K562 (cell line): ENCODE measurements around the gene MDM1. TPM values are rescaled to one million over a fixed set of nuclear protein-coding genes. Genes with fewer than 3 reads are reported as not detected.

Experiments
- ATAC-seq: fragments of 200-7000 bp; cut with Tn5 transposase; 3 replicates; pipeline ENCODE4 v1.9.1; 2020; ENCODE audit warnings: moderate library complexity
- BruUV-seq: library from RNA; stranded (reverse); fragments of 400-500 nt; replicated peaks from 2 replicates; lab custom pipeline; 2021; lab: Mats Ljungman, UMichigan
- CTCF ChIA-PET: fragments of 300-600 bp; formaldehyde crosslinking; extraction: SDS; loops from one replicate; lab custom pipeline; 2021; ENCODE audit warnings: low intra/inter-chr PET ratio; lab: Yijun Ruan, JAX
- POLR2A ChIA-PET: fragments of 300-600, 350-650 bp; sonication (Branson Sonifier 250); formaldehyde crosslinking; extraction: SDS; loops from one replicate; lab custom pipeline; 2021; ENCODE audit warnings: antibody characterized with exemption, inconsistent platforms; lab: Yijun Ruan, JAX
- DNase-seq, 4 experiments: peaks; one replicate each; pipeline versions ENCODE4 v3.0.0 to v3.0.0-alpha.2; 2011 to 2018; ENCODE audit warnings: low spot score in 3 of 4, mixed read lengths in 3 of 4; ENCODE audit errors: extremely low read depth in 1 of 4
- FAIRE-seq: peaks from 2 replicates; lab custom pipeline; 2011; peaks lifted over from hg19 to GRCh38; lab: Jason Lieb, UNC
- H2AFZ ChIP-seq: 2 replicates; pipeline ENCODE4 v1.6.0; 2011; ENCODE audit warnings: low read depth, low read length, control low read depth, inconsistent platforms
- H3K27ac ChIP-seq: fragments of 200-600 bp; 3 replicates; pipeline ENCODE4 v1.8.0; 2011; ENCODE audit warnings: low read depth, mild to moderate bottlenecking, control low read depth, inconsistent platforms, low read length, moderate library complexity, mixed read lengths; ENCODE audit errors: extremely low read depth
- H3K27me3 ChIP-seq, 2 experiments: fragments of 300-600 bp in 1 of 2; 2 replicates in 1 of 2; 3 replicates in 1 of 2; pipeline versions ENCODE4 v1.6.0 to v1.8.0; 2011; ENCODE audit warnings: inconsistent platforms in 2 of 2, low read length in 2 of 2, mild to moderate bottlenecking in 1 of 2, mixed read lengths in 1 of 2, moderate library complexity in 1 of 2; ENCODE audit not compliant: control insufficient read depth in 2 of 2, insufficient read depth in 2 of 2
- H3K36me3 ChIP-seq: fragments of 300-600 bp; 3 replicates; pipeline ENCODE4 v1.8.0; 2011; ENCODE audit warnings: mild to moderate bottlenecking, low read length, inconsistent platforms; ENCODE audit not compliant: control insufficient read depth, insufficient read depth
- H3K4me1 ChIP-seq, 2 experiments: fragments of 200-600 bp in 1 of 2; replicated peaks in 1 of 2; 2 replicates in 1 of 2; 3 replicates in 1 of 2; pipeline versions ENCODE4 v1.5.1 to v1.8.0; 2011; ENCODE audit warnings: inconsistent platforms in 2 of 2, low read length in 2 of 2, mild to moderate bottlenecking in 1 of 2, mixed read lengths in 1 of 2, moderate library complexity in 1 of 2; ENCODE audit not compliant: control insufficient read depth in 2 of 2, insufficient read depth in 2 of 2
- H3K4me2 ChIP-seq: 2 replicates; pipeline ENCODE4 v1.6.1; 2011; ENCODE audit warnings: low read length, control low read depth, inconsistent platforms, mixed read lengths; ENCODE audit not compliant: insufficient read depth
- H3K4me3 ChIP-seq: fragments of 200-600 bp; sonication (generic), shearing (Covaris generic); 2 replicates; pipeline ENCODE4 v1.5.1; 2016; ENCODE audit warnings: control low read depth, inconsistent platforms
- H3K79me2 ChIP-seq: fragments of 200-600 bp; 3 replicates; pipeline ENCODE4 v1.8.0; 2011; ENCODE audit warnings: low read length, inconsistent platforms; ENCODE audit not compliant: control insufficient read depth, insufficient read depth
- H3K9ac ChIP-seq, 2 experiments: 2 replicates each; pipeline versions ENCODE4 v1.6.0 to v1.6.1; 2011; ENCODE audit warnings: low read depth in 2 of 2, low read length in 2 of 2, control low read depth in 1 of 2, inconsistent platforms in 1 of 2, mild to moderate bottlenecking in 1 of 2, mixed read lengths in 1 of 2; ENCODE audit not compliant: insufficient read depth in 1 of 2
- H3K9me1 ChIP-seq: one replicate; pipeline ENCODE4 v1.6.0; 2011; ENCODE audit warnings: inconsistent platforms, mild to moderate bottlenecking, low read length, moderate library complexity; ENCODE audit not compliant: control insufficient read depth, insufficient read depth
- H3K9me3 ChIP-seq: replicated peaks from 2 replicates; pipeline ENCODE4 v1.5.1; 2011; ENCODE audit warnings: low read depth, low read length, inconsistent platforms; ENCODE audit not compliant: control insufficient read depth, insufficient read depth
- H4K20me1 ChIP-seq: replicated peaks from 2 replicates; pipeline ENCODE4 v1.6.1; 2011; ENCODE audit warnings: low read length, inconsistent platforms, mixed read lengths; ENCODE audit not compliant: control insufficient read depth, insufficient read depth
- CREM ChIP-seq: IDR thresholded peaks from 2 replicates; pipeline ENCODE4 v1.6.1; 2014; ENCODE audit warnings: antibody characterized with exemption, low read depth
- EP400 ChIP-seq: fragments of 450-650 bp; IDR thresholded peaks from 2 replicates; pipeline ENCODE4 v1.6.1; 2017; ENCODE audit warnings: antibody characterized with exemption, mild to moderate bottlenecking, moderate library complexity
- KHSRP ChIP-seq: fragments of 450-650 bp; IDR thresholded peaks from 2 replicates; pipeline ENCODE4 v1.6.1; 2017
- KLF16 ChIP-seq: IDR thresholded peaks from 2 replicates; pipeline ENCODE4 v1.6.1; 2016; ENCODE audit warnings: antibody characterized with exemption
- L3MBTL2 ChIP-seq: fragments of 450-650 bp; IDR thresholded peaks from 2 replicates; pipeline ENCODE4 v1.6.1; 2016; ENCODE audit warnings: mild to moderate bottlenecking, moderate library complexity
- MEF2D ChIP-seq: conservative IDR thresholded peaks from 2 replicates; pipeline ENCODE4 v1.6.1; 2016; ENCODE audit warnings: low read depth, missing genetic modification characterization, missing compliant biosample characterization
- MXI1 ChIP-seq: IDR thresholded peaks from 2 replicates; pipeline ENCODE4 v1.6.1; 2011; ENCODE audit warnings: low read depth, mild to moderate bottlenecking, improper control_type of control experiment, low read length
- NCOR1 ChIP-seq: fragments of 450-650 bp; IDR thresholded peaks from 2 replicates; pipeline ENCODE4 v1.6.1; 2016; ENCODE audit warnings: mild to moderate bottlenecking, moderate library complexity
- PRDM10 ChIP-seq: fragments of 450-650 bp; IDR thresholded peaks from 2 replicates; pipeline ENCODE4 v1.6.1; 2018; ENCODE audit not compliant: partially characterized antibody
- RAD21 ChIP-seq, 2 experiments: fragments of 250-450 bp in 1 of 2; fragments of 450-650 bp in 1 of 2; sonication (Bioruptor Pico) in 1 of 2; formaldehyde crosslinking in 1 of 2; IDR thresholded peaks in 1 of 2; conservative IDR thresholded peaks in 1 of 2; 2 replicates each; pipeline versions ENCODE4 v1.4.0 to v1.8.0; 2020 to 2022; ENCODE audit warnings: mild to moderate bottlenecking in 2 of 2, moderate library complexity in 1 of 2
- SIN3B ChIP-seq: fragments of 450-650 bp; IDR thresholded peaks from 2 replicates; pipeline ENCODE4 v1.6.1; 2017; ENCODE audit warnings: low read depth, mild to moderate bottlenecking, moderate library complexity
- SRSF7 ChIP-seq: fragments of 200-400 bp; formaldehyde crosslinking; optimal IDR thresholded peaks from 2 replicates; pipeline ENCODE3; 2017; ENCODE audit warnings: mild to moderate bottlenecking, low read depth, low read length
- TBL1XR1 ChIP-seq, 2 experiments: IDR thresholded peaks; 2 replicates each; pipeline ENCODE4 v1.6.1; 2012; ENCODE audit warnings: improper control_type of control experiment in 2 of 2, low read length in 2 of 2, mild to moderate bottlenecking in 1 of 2
- ZBTB2 ChIP-seq: fragments of 450-650 bp; IDR thresholded peaks from 2 replicates; pipeline ENCODE4 v1.6.1; 2016; ENCODE audit warnings: antibody characterized with exemption
- ZBTB34 ChIP-seq: fragments of 250-450 bp; sonication (Bioruptor Pico); IDR thresholded peaks from 2 replicates; pipeline ENCODE4 v1.8.0; 2021; ENCODE audit warnings: mild to moderate bottlenecking, moderate library complexity
- ZNF324 ChIP-seq: fragments of 250-450 bp; sonication (Bioruptor Pico); IDR thresholded peaks from 2 replicates; pipeline ENCODE4 v1.4.0; 2020; ENCODE audit warnings: mild to moderate bottlenecking
- WGBS: fragments of 100-300 bp; shearing (Covaris generic); methylation state at CpG from one replicate; pipeline ENCODE4 v1.1.6; 2016; ENCODE audit warnings: low coverage, mixed read lengths; ENCODE audit not compliant: insufficient coverage; ENCODE audit errors: missing lambda C conversion rate; 5-methylcytosine and 5-hydroxymethylcytosine counted together
- in situ Hi-C: fragments of 300-500 bp; cut with MboI; formaldehyde crosslinking; loops from 4 replicates; pipeline ENCODE4 v1.15.0; 2018; ENCODE audit warnings: inconsistent platforms, mixed read lengths
- intact Hi-C: fragments of 100-400 bp; cut with micrococcal nuclease; formaldehyde crosslinking; loops from 2 replicates; pipeline ENCODE4 v1.14.2; 2022
- polyA plus RNA-seq, 8 experiments: library from polyadenylated mRNA; depleted of rRNA in 4 of 8; stranded (reverse) in 5 of 8; unstranded in 3 of 8; fragments of >200 nt; fragmentation: Nextera tagmentation in 2 of 8; fragmentation: Illumina TruSeq in 1 of 8; extraction: Ambion mirVana in 2 of 8; extraction: Trizol in 1 of 8; gene quantifications; 2 replicates each; pipeline versions ENCODE4 v1.2.1 to v1.2.3, GENCODE V29; 2011 to 2014; ENCODE audit warnings: inconsistent platforms in 1 of 8, missing spikeins in 1 of 8
- total RNA-seq, 7 experiments: library from RNA; depleted of rRNA in 6 of 7; stranded (reverse); fragments of >200 nt in 6 of 7; fragmentation: Illumina TruSeq in 2 of 7; extraction: Trizol in 2 of 7; gene quantifications; 2 replicates each; pipeline versions ENCODE4 v1.2.1 to v1.2.3, GENCODE V29; 2011 to 2021; ENCODE audit warnings: low replicate concordance in 1 of 7

The MDM1 gene
- total and polyA plus RNA-seq, 9 of the 15 experiments (the other 6 are each of a cell fraction or from before 2014, with no cell fraction given): 7.5 to 16.8 (median 13.1) TPM

- intact Hi-C loops: no loop called here
- WGBS: 33% methylated on average over 8 of the region's 8 CpGs
- peak overlapping the region in 1 of 2 experiments; percentile 35; a peak in 3 of 4 replicates for H3K9ac ChIP-seq
- H3K36me3 ChIP-seq: no peaks in the 10 kb centered on the region
- peak overlapping the region; percentile 75 for H2AFZ ChIP-seq
- no TSS peak for BruUV-seq
- ChIA-PET POLR2A (interaction anchor here (0.6 to 1.2 kb wide), 4 partner anchors 8 to 186 kb away, joined by 3 to 6 read pairs (median 3); no protein-coding TSS in a partner anchor), CTCF (no interaction called here)
- H3K4me1 ChIP-seq: peaks cover 13 to 53% of the 10 kb centered on the region in 2 experiments
- H3K4me3 ChIP-seq: no peak overlapping the region
- peak overlapping the region; percentile 40 for H3K4me2 ChIP-seq
- peaks cover 4% of the 10 kb centered on the region; the same call in 1 of the 2 replicates for H3K9me3 ChIP-seq
- H3K27me3 ChIP-seq: no peaks in the 10 kb centered on the region
- FAIRE-seq: peak; percentile 95
- H3K9me1 ChIP-seq: no peaks in the 10 kb centered on the region
- peak; percentile 59 for ATAC-seq
- no peaks in the 10 kb centered on the region for H3K79me2 ChIP-seq
- in situ Hi-C loops: no loop called here
- H3K27ac ChIP-seq: peak overlapping the region; percentile 39
- peak in 3 of 4 experiments; percentile 23 to 84 (median 77) for DNase-seq
- no peaks in the 10 kb centered on the region for H4K20me1 ChIP-seq
- TF ChIP-seq ZBTB34 (CRISPR knock-in tag) (no peak), PRDM10 (peak; percentile 8), EP400 (no peak), MEF2D (tag) (no peak), MXI1 (no peak), KHSRP (no peak), SRSF7 (no peak), RAD21 (CRISPR knock-in tag; conservative IDR thresholded peaks at IDR 0.05 in 1 of 2, IDR thresholded peaks at IDR 0.05 in 1 of 2) (no peak), SIN3B (no peak), CREM (peak; percentile 31; the same call in 1 of the 2 replicates), ZBTB2 (no peak), ZNF324 (CRISPR knock-in tag) (no peak), TBL1XR1 (IDR thresholded peaks at IDR 0.05; ENCODE audit: low read length in 2 of 2) (0 out of 4 replicates have a peak, but pooled peaks of 1 of the 2 experiments have one; percentile 9), L3MBTL2 (peak; percentile 64), NCOR1 (peak; percentile 71; the same call in 1 of the 2 replicates), KLF16 (no peak)
Observed at GRCh38 chr12:68370006-68370590, 37.9 kb upstream of the MDM1 start.
